H1 (cell line): ENCODE data around the gene TMEM168.

Experiments
- CBX5 ChIP-seq: fragments of 300-800, 300-1000 bp; sonication (generic); IDR thresholded peaks from 2 replicates; pipeline ENCODE4 v1.7.1; 2016; ENCODE audit warnings: antibody characterized with exemption, low read length, low read depth
- EGR1 ChIP-seq: IDR thresholded peaks from 2 replicates; pipeline ENCODE4 v1.6.1; 2011; ENCODE audit warnings: low read depth, low read length, borderline replicate concordance
- EP300 ChIP-seq, 2 experiments: IDR thresholded peaks; 1 replicate in 1 of 2; 2 replicates in 1 of 2; pipeline ENCODE4 v1.6.1; 2011 to 2012; ENCODE audit warnings: low read depth in 2 of 2, low read length in 2 of 2, mild to moderate bottlenecking in 2 of 2, borderline replicate concordance in 1 of 2, inconsistent platforms in 1 of 2, moderate library complexity in 1 of 2
- KDM1A ChIP-seq: fragments of 200-600, 300-600 bp; sonication (generic); IDR thresholded peaks from 2 replicates; pipeline ENCODE4 v1.7.1; 2016; ENCODE audit warnings: mild to moderate bottlenecking, low read length, borderline replicate concordance
- MAFK ChIP-seq: IDR thresholded peaks from 2 replicates; pipeline ENCODE4 v1.6.1; 2012; ENCODE audit warnings: low read depth, mild to moderate bottlenecking, improper control_type of control experiment, low read length
- POLR2AphosphoS5 ChIP-seq: IDR thresholded peaks from 2 replicates; pipeline ENCODE4 v1.6.1; 2011; ENCODE audit warnings: low read depth, low read length
- TAF1 ChIP-seq: IDR thresholded peaks from 2 replicates; pipeline ENCODE4 v1.6.1; 2011; ENCODE audit warnings: mild to moderate bottlenecking, low read depth, low read length
- TBP ChIP-seq: IDR thresholded peaks from 2 replicates; pipeline ENCODE4 v1.6.1; 2011; ENCODE audit warnings: low read depth, low read length, improper control_type of control experiment
- ZNF274 ChIP-seq: IDR thresholded peaks from 2 replicates; pipeline ENCODE4 v1.7.0; 2012; ENCODE audit warnings: low read length, borderline replicate concordance; ENCODE audit errors: extremely low read depth
- TF ChIP-seq, protein P1 (sequence below), 3 experiments: IDR thresholded peaks; 1 replicate in 2 of 3; 2 replicates in 1 of 3; pipeline versions ENCODE4 v1.5.1 to v1.6.1; 2011; ENCODE audit warnings: low read length in 3 of 3, mild to moderate bottlenecking in 3 of 3, inconsistent platforms in 2 of 3, low read depth in 1 of 3, moderate library complexity in 1 of 3; ENCODE audit not compliant: insufficient read depth in 1 of 3; ENCODE audit errors: control extremely low read depth in 1 of 3

DNA sequence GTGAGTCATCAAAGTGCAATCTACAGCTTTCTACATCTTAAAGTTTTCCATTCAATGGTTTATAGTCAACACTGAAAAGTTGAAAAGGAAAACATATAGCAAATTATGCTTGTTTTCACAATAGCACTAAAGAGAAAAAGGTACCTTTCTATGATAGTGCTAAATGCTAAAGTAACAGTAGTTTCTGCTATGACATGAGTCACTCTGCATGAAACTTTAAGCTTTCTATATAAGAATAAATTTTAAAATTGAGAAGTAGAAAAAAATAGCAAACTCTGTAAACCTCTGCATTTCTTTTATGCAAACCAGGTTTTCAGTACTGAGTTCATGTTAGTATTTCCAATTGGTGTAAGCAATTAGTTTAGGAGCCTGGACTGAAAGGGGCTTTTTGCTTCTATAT lies 31.2 kb upstream of the TMEM168 start:
- TF ChIP-seq TBP = no peak
- no peak for TF ChIP-seq CBX5
- no peak for TF ChIP-seq KDM1A
- no peak for TF ChIP-seq POLR2AphosphoS5
- no peak for TF ChIP-seq EGR1
- no peak for TF ChIP-seq EP300 (IDR thresholded peaks at IDR 0.05; ENCODE audit: borderline replicate concordance in 1 of 2, low read depth in 2 of 2, low read length in 2 of 2)
- TF ChIP-seq, protein P1, sequence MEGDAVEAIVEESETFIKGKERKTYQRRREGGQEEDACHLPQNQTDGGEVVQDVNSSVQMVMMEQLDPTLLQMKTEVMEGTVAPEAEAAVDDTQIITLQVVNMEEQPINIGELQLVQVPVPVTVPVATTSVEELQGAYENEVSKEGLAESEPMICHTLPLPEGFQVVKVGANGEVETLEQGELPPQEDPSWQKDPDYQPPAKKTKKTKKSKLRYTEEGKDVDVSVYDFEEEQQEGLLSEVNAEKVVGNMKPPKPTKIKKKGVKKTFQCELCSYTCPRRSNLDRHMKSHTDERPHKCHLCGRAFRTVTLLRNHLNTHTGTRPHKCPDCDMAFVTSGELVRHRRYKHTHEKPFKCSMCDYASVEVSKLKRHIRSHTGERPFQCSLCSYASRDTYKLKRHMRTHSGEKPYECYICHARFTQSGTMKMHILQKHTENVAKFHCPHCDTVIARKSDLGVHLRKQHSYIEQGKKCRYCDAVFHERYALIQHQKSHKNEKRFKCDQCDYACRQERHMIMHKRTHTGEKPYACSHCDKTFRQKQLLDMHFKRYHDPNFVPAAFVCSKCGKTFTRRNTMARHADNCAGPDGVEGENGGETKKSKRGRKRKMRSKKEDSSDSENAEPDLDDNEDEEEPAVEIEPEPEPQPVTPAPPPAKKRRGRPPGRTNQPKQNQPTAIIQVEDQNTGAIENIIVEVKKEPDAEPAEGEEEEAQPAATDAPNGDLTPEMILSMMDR (IDR thresholded peaks at IDR 0.05; ENCODE audit: control extremely low read depth in 1 of 3, insufficient read depth in 1 of 3, low read depth in 1 of 3, low read length in 3 of 3) = no peak
- no peak for TF ChIP-seq MAFK
- no peak for TF ChIP-seq ZNF274
- no peak for TF ChIP-seq TAF1
